OCI-LY3 (cell line): ENCODE results near the gene PIMREG.

Experiments used
- H2AFZ ChIP-seq: fragments of 200-600, 300-600 bp; shearing (Covaris generic); 2 replicates; pipeline ENCODE4 v1.6.0; 2014; ENCODE audit warnings: antibody characterized with exemption, low read depth, low read length
- H3K27ac ChIP-seq: fragments of 200-600, 300-600 bp; sonication (generic); 2 replicates; pipeline ENCODE4 v1.5.1; 2014; ENCODE audit warnings: mild to moderate bottlenecking, low read length, moderate library complexity, mixed read lengths
- H3K27me3 ChIP-seq: fragments of 200-600, 300-600 bp; sonication (generic); 2 replicates; pipeline ENCODE4 v1.6.1; 2014; ENCODE audit warnings: low read depth, low read length, mixed read lengths
- H3K36me3 ChIP-seq: fragments of 200-600, 300-600 bp; sonication (generic); replicated peaks from 2 replicates; pipeline ENCODE3; 2014; ENCODE audit warnings: low read depth, low read length, mixed read lengths
- H3K4me1 ChIP-seq: fragments of 300-600, 200-600 bp; sonication (generic); 2 replicates; pipeline ENCODE4 v1.6.1; 2014; ENCODE audit warnings: low read length, mixed read lengths
- H3K4me2 ChIP-seq: fragments of 200-600, 300-600 bp; sonication (generic); 2 replicates; pipeline ENCODE4 v1.6.1; 2014; ENCODE audit warnings: low read length, mixed read lengths
- H3K4me3 ChIP-seq: fragments of 300-600, 200-600 bp; sonication (generic); 2 replicates; pipeline ENCODE4 v1.5.1; 2014; ENCODE audit warnings: antibody characterized with exemption, mild to moderate bottlenecking, low read length, moderate library complexity
- H3K79me2 ChIP-seq: fragments of 300-600, 200-600 bp; shearing (Covaris generic); 2 replicates; pipeline ENCODE4 v1.6.1; 2014; ENCODE audit warnings: mild to moderate bottlenecking, low read length, mixed read lengths
- H3K9ac ChIP-seq: fragments of 300-600, 200-600 bp; shearing (Covaris generic); 2 replicates; pipeline ENCODE4 v1.6.0; 2014; ENCODE audit warnings: mild to moderate bottlenecking, low read length, moderate library complexity
- H3K9me3 ChIP-seq: fragments of 200-600, 300-600 bp; shearing (Covaris generic); 2 replicates; pipeline ENCODE4 v1.6.1; 2014; ENCODE audit warnings: low read length, mixed read lengths; ENCODE audit not compliant: insufficient read depth
- H4K20me1 ChIP-seq: fragments of 200-600, 300-600 bp; sonication (generic); 2 replicates; pipeline ENCODE4 v1.6.1; 2016; ENCODE audit warnings: low read length, mixed read lengths; ENCODE audit not compliant: insufficient read depth
- EZH2phosphoT487 ChIP-seq: fragments of 200-600 bp; shearing (Covaris generic); IDR thresholded peaks from 2 replicates; pipeline ENCODE4 v1.6.1; 2018; ENCODE audit warnings: antibody characterized with exemption, mixed run types, low read depth
- TF ChIP-seq, protein P1 (sequence below): fragments of 200-600, 300-600 bp; sonication (generic); IDR thresholded peaks from 2 replicates; pipeline ENCODE4 v1.5.1; 2014; ENCODE audit warnings: antibody characterized with exemption, low read length, low read depth

PIMREG gene

DNA sequence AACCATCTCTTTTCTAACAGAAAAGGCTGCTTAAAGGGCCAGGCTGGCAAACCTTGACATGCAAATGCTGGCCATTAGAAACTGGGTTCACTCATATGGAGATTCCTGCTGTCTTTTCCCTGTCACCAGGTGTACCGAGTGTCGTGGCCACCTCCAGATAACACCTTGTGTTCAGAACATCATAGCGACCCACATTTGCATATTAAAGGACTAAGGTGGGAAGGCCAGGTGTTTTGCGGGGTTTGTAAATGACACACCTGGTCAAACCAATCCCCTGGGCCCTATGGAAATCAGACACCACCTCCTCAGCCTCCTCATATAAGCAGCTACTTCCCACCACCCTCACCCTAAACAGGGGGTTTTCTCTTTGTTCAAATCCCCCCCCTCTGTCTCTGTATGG is 6.8 kb upstream of the PIMREG start:
- H3K79me2 ChIP-seq, result no peaks in the 10 kb centered on the region
- no peak overlapping the region for H2AFZ ChIP-seq
- no peak for TF ChIP-seq EZH2phosphoT487
- H4K20me1 ChIP-seq, result no peaks in the 10 kb centered on the region
- H3K36me3 ChIP-seq, result no peaks in the 10 kb centered on the region
- H3K9ac ChIP-seq, result no peak overlapping the region
- no peak overlapping the region for H3K4me3 ChIP-seq
- H3K4me1 ChIP-seq, result no peaks in the 10 kb centered on the region
- H3K4me2 ChIP-seq, result no peak overlapping the region
- no peak overlapping the region for H3K27ac ChIP-seq
- no peaks in the 10 kb centered on the region for H3K9me3 ChIP-seq
- peaks cover 14% of the 10 kb centered on the region for H3K27me3 ChIP-seq

DNA sequence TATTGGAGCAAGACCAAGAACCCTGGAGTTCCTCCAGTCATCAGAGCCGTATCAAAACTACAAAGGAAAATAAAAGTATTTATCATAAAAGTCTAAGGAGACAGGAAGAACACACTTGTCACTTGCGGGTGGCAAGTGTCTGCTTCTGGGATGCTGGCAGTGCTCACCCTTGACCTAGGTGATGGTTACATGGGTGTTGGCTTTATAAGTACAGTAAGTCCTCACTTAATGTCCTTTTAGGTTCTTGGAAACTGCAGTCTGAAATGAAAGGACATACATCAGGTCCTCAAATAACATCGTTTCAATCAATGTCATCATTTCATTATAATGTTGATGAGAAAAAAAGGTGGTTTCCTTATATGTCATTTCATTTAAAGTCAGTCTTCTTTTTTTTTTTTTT is 6.3 kb upstream of the PIMREG start:
- no peaks in the 10 kb centered on the region for H4K20me1 ChIP-seq
- no peak overlapping the region for H3K9ac ChIP-seq
- H3K36me3 ChIP-seq, result no peaks in the 10 kb centered on the region
- H3K4me1 ChIP-seq, result no peaks in the 10 kb centered on the region
- H3K79me2 ChIP-seq, result no peaks in the 10 kb centered on the region
- H3K4me2 ChIP-seq, result no peak overlapping the region
- peaks cover 14% of the 10 kb centered on the region for H3K27me3 ChIP-seq
- H2AFZ ChIP-seq, result no peak overlapping the region
- no peaks in the 10 kb centered on the region for H3K9me3 ChIP-seq
- TF ChIP-seq, protein P1, sequence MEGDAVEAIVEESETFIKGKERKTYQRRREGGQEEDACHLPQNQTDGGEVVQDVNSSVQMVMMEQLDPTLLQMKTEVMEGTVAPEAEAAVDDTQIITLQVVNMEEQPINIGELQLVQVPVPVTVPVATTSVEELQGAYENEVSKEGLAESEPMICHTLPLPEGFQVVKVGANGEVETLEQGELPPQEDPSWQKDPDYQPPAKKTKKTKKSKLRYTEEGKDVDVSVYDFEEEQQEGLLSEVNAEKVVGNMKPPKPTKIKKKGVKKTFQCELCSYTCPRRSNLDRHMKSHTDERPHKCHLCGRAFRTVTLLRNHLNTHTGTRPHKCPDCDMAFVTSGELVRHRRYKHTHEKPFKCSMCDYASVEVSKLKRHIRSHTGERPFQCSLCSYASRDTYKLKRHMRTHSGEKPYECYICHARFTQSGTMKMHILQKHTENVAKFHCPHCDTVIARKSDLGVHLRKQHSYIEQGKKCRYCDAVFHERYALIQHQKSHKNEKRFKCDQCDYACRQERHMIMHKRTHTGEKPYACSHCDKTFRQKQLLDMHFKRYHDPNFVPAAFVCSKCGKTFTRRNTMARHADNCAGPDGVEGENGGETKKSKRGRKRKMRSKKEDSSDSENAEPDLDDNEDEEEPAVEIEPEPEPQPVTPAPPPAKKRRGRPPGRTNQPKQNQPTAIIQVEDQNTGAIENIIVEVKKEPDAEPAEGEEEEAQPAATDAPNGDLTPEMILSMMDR, result no peak
- TF ChIP-seq EZH2phosphoT487, result no peak
- no peak overlapping the region for H3K27ac ChIP-seq
- no peak overlapping the region for H3K4me3 ChIP-seq

DNA sequence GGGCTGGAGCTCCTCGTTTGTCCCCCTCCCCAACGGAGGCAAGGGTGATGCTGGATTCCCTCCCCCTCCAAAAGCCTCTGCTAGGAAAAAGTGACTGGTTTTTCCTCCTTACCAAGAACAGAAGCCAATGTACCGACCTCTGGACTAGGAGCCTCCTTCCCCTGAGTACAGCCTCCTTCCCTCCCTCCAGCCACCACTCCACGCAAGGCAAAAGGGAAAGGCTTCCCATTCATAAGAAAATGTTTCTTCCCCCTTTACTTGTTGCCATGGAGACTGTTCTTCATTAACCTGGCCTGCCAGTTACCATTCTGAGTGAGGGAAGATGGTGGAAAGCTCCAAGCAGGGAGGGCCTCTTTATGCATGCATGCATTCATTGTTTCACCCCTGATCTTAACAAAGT is 4.3 kb upstream of the PIMREG start:
- H3K27me3 ChIP-seq, result peaks cover 14% of the 10 kb centered on the region
- H3K9ac ChIP-seq, result no peak overlapping the region
- H4K20me1 ChIP-seq, result no peaks in the 10 kb centered on the region
- no peaks in the 10 kb centered on the region for H3K9me3 ChIP-seq
- H3K27ac ChIP-seq, result no peak overlapping the region
- no peak overlapping the region for H3K4me2 ChIP-seq
- no peak overlapping the region for H2AFZ ChIP-seq
- H3K4me1 ChIP-seq, result no peaks in the 10 kb centered on the region
- no peak for TF ChIP-seq EZH2phosphoT487
- TF ChIP-seq, protein P1, result no peak
- H3K79me2 ChIP-seq, result no peaks in the 10 kb centered on the region
- no peak overlapping the region for H3K4me3 ChIP-seq
- no peaks in the 10 kb centered on the region for H3K36me3 ChIP-seq

DNA sequence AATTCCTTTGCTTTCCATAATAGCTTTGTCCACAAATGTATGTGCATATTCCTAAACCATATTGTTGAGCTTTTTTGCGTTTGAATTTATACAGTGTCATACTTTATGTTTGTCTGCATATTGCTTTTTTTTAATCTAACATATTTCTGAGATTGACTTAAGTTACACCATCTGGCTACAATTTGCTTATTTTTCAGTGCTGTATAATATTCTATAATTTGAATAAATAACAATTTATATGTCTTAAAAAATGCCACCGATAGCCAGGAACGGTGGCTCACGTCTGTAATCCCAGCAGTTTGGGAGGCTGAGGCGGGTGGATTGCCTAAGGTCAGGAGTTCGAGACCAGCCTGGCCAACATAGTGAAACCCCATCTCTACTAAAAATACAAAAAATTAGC is 1.5 kb upstream of the PIMREG start:
- Histone ChIP-seq H3K9ac (no peak overlapping the region), H3K27ac (no peak overlapping the region), H3K79me2 (no peaks in the 10 kb centered on the region), H3K4me1 (no peaks in the 10 kb centered on the region), H3K4me2 (no peak overlapping the region), H3K9me3 (no peaks in the 10 kb centered on the region), H3K36me3 (no peaks in the 10 kb centered on the region), H2AFZ (no peak overlapping the region), H4K20me1 (no peaks in the 10 kb centered on the region), H3K4me3 (no peak overlapping the region), H3K27me3 (peaks cover 5% of the 10 kb centered on the region; the same call in 1 of the 2 replicates)
- TF ChIP-seq EZH2phosphoT487, result no peak
- TF ChIP-seq, protein P1, result no peak
